Esophagus squamous epithelium (tissue), 4 donors: ENCODE data around the gene SLC25A44.

Source experiments
- POLR2A ChIP-seq, 4 donors: fragments of 450-650 bp; IDR thresholded peaks; one replicate each; pipeline ENCODE4 v1.6.1; 2017; ENCODE audit warnings: antibody characterized with exemption in 4 of 4, mild to moderate bottlenecking in 4 of 4, moderate library complexity in 3 of 4
- TF ChIP-seq, protein P1 (sequence below), 6 experiments: fragments of 450-650 bp in 4 of 6; fragments of 200-600 bp in 2 of 6; sonication (generic) in 2 of 6; IDR thresholded peaks; one replicate each; pipeline ENCODE4 v1.5.1; 2016 to 2019; ENCODE audit warnings: antibody characterized with exemption in 6 of 6, mild to moderate bottlenecking in 4 of 6, moderate library complexity in 4 of 6

DNA sequence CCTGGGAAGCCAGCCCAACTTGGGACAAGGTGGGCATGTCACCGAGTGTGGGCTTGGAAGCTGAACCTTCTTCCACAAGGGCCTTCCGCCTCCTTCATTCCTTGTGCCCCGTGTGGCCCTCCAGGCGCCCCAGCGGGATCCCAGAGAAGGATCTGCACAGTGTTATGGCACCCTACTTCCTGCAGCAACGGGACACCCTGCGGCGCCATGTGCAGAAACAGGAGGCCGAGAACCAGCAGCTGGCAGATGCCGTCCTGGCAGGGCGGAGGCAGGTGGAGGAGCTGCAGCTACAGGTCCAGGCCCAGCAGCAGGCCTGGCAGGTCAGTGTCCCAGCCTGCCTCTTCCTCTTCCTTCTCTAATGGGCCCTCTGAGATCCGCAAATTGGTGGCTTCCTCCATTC is 42.3 kb downstream of the SLC25A44 start:
- TF ChIP-seq, protein P1, sequence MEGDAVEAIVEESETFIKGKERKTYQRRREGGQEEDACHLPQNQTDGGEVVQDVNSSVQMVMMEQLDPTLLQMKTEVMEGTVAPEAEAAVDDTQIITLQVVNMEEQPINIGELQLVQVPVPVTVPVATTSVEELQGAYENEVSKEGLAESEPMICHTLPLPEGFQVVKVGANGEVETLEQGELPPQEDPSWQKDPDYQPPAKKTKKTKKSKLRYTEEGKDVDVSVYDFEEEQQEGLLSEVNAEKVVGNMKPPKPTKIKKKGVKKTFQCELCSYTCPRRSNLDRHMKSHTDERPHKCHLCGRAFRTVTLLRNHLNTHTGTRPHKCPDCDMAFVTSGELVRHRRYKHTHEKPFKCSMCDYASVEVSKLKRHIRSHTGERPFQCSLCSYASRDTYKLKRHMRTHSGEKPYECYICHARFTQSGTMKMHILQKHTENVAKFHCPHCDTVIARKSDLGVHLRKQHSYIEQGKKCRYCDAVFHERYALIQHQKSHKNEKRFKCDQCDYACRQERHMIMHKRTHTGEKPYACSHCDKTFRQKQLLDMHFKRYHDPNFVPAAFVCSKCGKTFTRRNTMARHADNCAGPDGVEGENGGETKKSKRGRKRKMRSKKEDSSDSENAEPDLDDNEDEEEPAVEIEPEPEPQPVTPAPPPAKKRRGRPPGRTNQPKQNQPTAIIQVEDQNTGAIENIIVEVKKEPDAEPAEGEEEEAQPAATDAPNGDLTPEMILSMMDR (IDR thresholded peaks at IDR 0.05): no peak
- TF ChIP-seq POLR2A (IDR thresholded peaks at IDR 0.05): no peak
